HEK293 (cell line): ENCODE data around the gene MYCBPAP.

Source experiments
- OVOL3 ChIP-seq: fragments of 450-650 bp; formaldehyde crosslinking; IDR thresholded peaks from 2 replicates; pipeline ENCODE4 v1.5.1; 2016; ENCODE audit warnings: missing biosample characterization, missing genetic modification characterization
- PATZ1 ChIP-seq: fragments of 450-650 bp; formaldehyde crosslinking; IDR thresholded peaks from 2 replicates; pipeline ENCODE4 v1.5.1; 2016; ENCODE audit warnings: missing biosample characterization, missing genetic modification characterization
- PBX3 ChIP-seq: sonication (generic); formaldehyde crosslinking; IDR thresholded peaks from 2 replicates; pipeline ENCODE4 v1.8.1; 2022; ENCODE audit warnings: mild to moderate bottlenecking, moderate library complexity, missing genetic modification reagents
- PRDM10 ChIP-seq: fragments of 450-650 bp; formaldehyde crosslinking; IDR thresholded peaks from 2 replicates; pipeline ENCODE4 v1.5.1; 2016; ENCODE audit warnings: missing biosample characterization, missing genetic modification characterization
- TRIM28 ChIP-seq: IDR thresholded peaks from 2 replicates; pipeline ENCODE4 v1.6.1; 2011; ENCODE audit warnings: low read length, control low read depth, borderline replicate concordance
- WT1 ChIP-seq: fragments of 450-650 bp; formaldehyde crosslinking; IDR thresholded peaks from 2 replicates; pipeline ENCODE4 v1.5.1; 2016; ENCODE audit warnings: missing biosample characterization, missing genetic modification characterization
- ZBTB6 ChIP-seq: fragments of 450-650 bp; formaldehyde crosslinking; IDR thresholded peaks from 2 replicates; pipeline ENCODE4 v1.5.1; 2017; ENCODE audit warnings: missing biosample characterization, missing genetic modification characterization
- ZBTB8A ChIP-seq: fragments of 450-650 bp; formaldehyde crosslinking; IDR thresholded peaks from 2 replicates; pipeline ENCODE4 v1.5.1; 2016; ENCODE audit warnings: missing biosample characterization, missing genetic modification characterization
- ZNF133 ChIP-seq: fragments of 450-650 bp; formaldehyde crosslinking; IDR thresholded peaks from 2 replicates; pipeline ENCODE4 v1.5.1; 2016; ENCODE audit warnings: missing biosample characterization, missing genetic modification characterization
- ZNF24 ChIP-seq: fragments of 450-650 bp; formaldehyde crosslinking; IDR thresholded peaks from 2 replicates; pipeline ENCODE4 v1.5.1; 2016; ENCODE audit warnings: missing biosample characterization, missing genetic modification characterization
- ZNF324 ChIP-seq: fragments of 450-650 bp; formaldehyde crosslinking; IDR thresholded peaks from 2 replicates; pipeline ENCODE4 v1.5.1; 2016; ENCODE audit warnings: missing biosample characterization, missing genetic modification characterization
- ZNF335 ChIP-seq: fragments of 450-650 bp; formaldehyde crosslinking; conservative IDR thresholded peaks from 2 replicates; pipeline ENCODE4 v1.5.1; 2016; ENCODE audit warnings: missing biosample characterization, missing genetic modification characterization
- ZNF629 ChIP-seq: fragments of 450-650 bp; formaldehyde crosslinking; IDR thresholded peaks from 2 replicates; pipeline ENCODE4 v1.5.1; 2017; ENCODE audit warnings: missing biosample characterization, missing genetic modification characterization
- ZNF747 ChIP-seq: fragments of 450-650 bp; formaldehyde crosslinking; IDR thresholded peaks from 2 replicates; pipeline ENCODE4 v1.5.1; 2016; ENCODE audit warnings: missing biosample characterization, missing genetic modification characterization
- TF ChIP-seq, protein P1 (sequence below): fragments of 450-650 bp; formaldehyde crosslinking; IDR thresholded peaks from 2 replicates; pipeline ENCODE4 v1.5.1; 2016; ENCODE audit warnings: missing biosample characterization, missing genetic modification characterization
- TF ChIP-seq, protein P2 (sequence below): fragments of 450-650 bp; formaldehyde crosslinking; IDR thresholded peaks from 2 replicates; pipeline ENCODE4 v1.5.1; 2016; ENCODE audit warnings: missing biosample characterization, missing genetic modification characterization

Gene MYCBPAP

DNA sequence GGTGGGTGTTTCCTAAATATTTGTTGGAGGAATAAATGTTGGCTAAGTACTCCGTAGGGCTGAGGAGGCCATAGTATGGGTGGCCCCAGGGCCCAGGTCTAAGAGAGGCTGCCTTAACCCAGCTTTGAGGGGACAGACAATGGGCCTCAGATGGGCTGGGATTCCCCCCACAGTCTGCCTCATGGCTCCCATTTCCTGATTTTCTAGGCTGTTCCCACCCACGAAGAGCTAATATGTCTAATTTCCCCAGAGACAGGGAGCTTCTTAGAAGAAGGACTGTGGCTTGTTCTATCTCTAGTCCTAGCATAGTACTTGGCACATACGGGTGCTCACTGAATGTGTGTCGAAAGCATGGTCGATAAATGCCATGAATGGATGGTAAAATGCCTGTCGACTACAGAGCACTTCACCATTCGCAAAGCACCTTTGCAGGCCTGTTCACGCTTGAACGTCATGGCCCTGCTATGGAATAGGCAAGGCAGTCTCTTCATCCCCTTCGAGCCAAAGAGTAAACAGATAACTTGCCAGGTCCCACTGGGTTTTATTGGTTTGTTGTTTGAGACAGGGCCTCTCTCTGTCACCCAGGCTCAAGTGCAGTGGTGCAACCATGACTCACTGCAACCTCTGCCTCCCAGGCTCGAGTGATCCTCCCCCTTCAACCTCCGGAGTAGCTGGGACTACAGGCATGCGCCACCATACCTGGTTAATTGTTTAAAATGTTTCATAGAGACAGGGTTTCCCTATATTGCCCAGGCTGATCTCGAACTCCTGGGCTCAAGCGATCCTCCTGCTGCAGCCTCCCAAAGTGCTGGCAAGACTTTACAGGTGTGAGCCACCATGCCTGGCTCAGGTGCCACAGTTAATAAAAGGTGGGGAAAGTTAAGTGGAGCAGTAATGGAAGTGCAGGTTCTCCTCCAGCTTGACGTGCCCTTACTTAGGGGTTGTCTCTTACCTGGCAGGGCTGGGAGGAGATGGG is 49.2 kb upstream of the MYCBPAP start (continued):
- TF ChIP-seq ZBTB6 (tag by site-specific recombination) (peak; percentile 71), ZBTB8A (tag by site-specific recombination) (no peak), PRDM10 (tag by site-specific recombination) (peak; percentile 60), TRIM28 (no peak), WT1 (tag by site-specific recombination) (0 out of 2 replicates have a peak, but pooled peaks have one; percentile 43), ZNF335 (tag by site-specific recombination) (peak; percentile 30; the same call in 1 of the 2 replicates), PATZ1 (tag by site-specific recombination) (peak; percentile 53), ZNF133 (no peak), ZNF629 (tag by site-specific recombination) (peak; percentile 68), OVOL3 (no peak), ZNF24 (tag by site-specific recombination) (peak; percentile 61; the same call in 1 of the 2 replicates), ZNF747 (tag by site-specific recombination) (no peak), ZNF324 (tag by site-specific recombination) (0 out of 2 replicates have a peak, but pooled peaks have one; percentile 25), PBX3 (CRISPR knock-in tag) (no peak)
- TF ChIP-seq, protein P1, sequence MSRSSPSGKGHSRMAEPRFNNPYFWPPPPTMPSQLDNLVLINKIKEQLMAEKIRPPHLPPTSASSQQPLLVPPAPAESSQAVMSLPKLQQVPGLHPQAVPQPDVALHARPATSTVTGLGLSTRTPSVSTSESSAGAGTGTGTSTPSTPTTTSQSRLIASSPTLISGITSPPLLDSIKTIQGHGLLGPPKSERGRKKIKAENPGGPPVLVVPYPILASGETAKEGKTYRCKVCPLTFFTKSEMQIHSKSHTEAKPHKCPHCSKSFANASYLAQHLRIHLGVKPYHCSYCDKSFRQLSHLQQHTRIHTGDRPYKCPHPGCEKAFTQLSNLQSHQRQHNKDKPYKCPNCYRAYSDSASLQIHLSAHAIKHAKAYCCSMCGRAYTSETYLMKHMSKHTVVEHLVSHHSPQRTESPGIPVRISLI (tag by site-specific recombination), result no peak
- TF ChIP-seq, protein P2, sequence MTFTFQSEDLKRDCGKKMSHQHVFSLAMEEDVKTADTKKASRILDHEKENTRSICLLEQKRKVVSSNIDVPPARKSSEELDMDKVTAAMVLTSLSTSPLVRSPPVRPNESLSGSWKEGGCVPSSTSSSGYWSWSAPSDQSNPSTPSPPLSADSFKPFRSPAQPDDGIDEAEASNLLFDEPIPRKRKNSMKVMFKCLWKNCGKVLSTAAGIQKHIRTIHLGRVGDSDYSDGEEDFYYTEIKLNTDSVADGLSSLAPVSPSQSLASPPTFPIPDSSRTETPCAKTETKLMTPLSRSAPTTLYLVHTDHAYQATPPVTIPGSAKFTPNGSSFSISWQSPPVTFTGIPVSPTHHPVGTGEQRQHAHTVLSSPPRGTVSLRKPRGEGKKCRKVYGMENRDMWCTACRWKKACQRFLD (tag by site-specific recombination), result no peak
